ENCODE measurements around the gene DNAJC1. TPM values are rescaled to one million over a fixed set of nuclear protein-coding genes. Genes with fewer than 3 reads are reported as not detected.

DNAJC1 gene
- total RNA-seq = 40.0 TPM

- H3K27ac ChIP-seq = peak within 1 kb of the TSS; percentile 93
- H3K27me3 ChIP-seq = no peaks in the 10 kb centered on the region
- no peaks in the 10 kb centered on the region for H3K9me3 ChIP-seq
- peaks cover 23% of the 10 kb centered on the region for H3K4me1 ChIP-seq
- no peaks in the 10 kb centered on the region for H3K36me3 ChIP-seq
- DNase-seq (ENCODE audit: extremely low spot score in 2 of 2) = peak in 1 of 2 donors; percentile 97
- intact Hi-C loops (cut with DNase I) = loop anchor here (1.0 to 10.0 kb wide), 3 partner anchors 313 to 434 kb away; partner anchors contain the start of genes COMMD3 and SPAG6
- peak within 1 kb of the TSS; percentile 63 to 85 for H3K4me3 ChIP-seq
- peak; percentile 67 to 92 for TF ChIP-seq POLR2AphosphoS5 (IDR thresholded peaks at IDR 0.05; ENCODE audit: insufficient read depth in 1 of 2, low read depth in 1 of 2)
- no peak for TF ChIP-seq CTCF (IDR thresholded peaks at IDR 0.05)
- peak in 1 of 2 donors; percentile 88 for TF ChIP-seq POLR2A (IDR thresholded peaks at IDR 0.05)
Measured at GRCh38 chr10:22003177-22003963, at the start of gene DNAJC1. Gene DNAJC1, minus strand, starts transcription at chr10:22003730. Its CDS starts 296 bp downstream, at chr10:22003434.

GRCh38 chr10:22053048-22053447 is 49.5 kb upstream of the DNAJC1 start:
- no peak overlapping the region for H3K27ac ChIP-seq
- no peak for DNase-seq (ENCODE audit: extremely low spot score in 2 of 2)
- H3K36me3 ChIP-seq = no peaks in the 10 kb centered on the region
- H3K27me3 ChIP-seq = no peaks in the 10 kb centered on the region
- no peak overlapping the region for H3K4me3 ChIP-seq
- intact Hi-C loops (cut with DNase I) = no loop called here
- H3K4me1 ChIP-seq = no peaks in the 10 kb centered on the region
- no peaks in the 10 kb centered on the region for H3K9me3 ChIP-seq
- TF ChIP-seq CTCF (IDR thresholded peaks at IDR 0.05) = no peak
- TF ChIP-seq POLR2A (IDR thresholded peaks at IDR 0.05) = no peak
- TF ChIP-seq POLR2AphosphoS5 (IDR thresholded peaks at IDR 0.05; ENCODE audit: insufficient read depth in 1 of 2, low read depth in 1 of 2) = no peak

- DNase-seq (ENCODE audit: extremely low spot score in 2 of 2) = no peak
- Histone ChIP-seq H3K36me3 (no peaks in the 10 kb centered on the region), H3K9me3 (no peaks in the 10 kb centered on the region), H3K27me3 (no peaks in the 10 kb centered on the region), H3K4me1 (no peaks in the 10 kb centered on the region), H3K27ac (no peak overlapping the region), H3K4me3 (no peak overlapping the region)
- intact Hi-C loops (cut with DNase I) = no loop called here
- TF ChIP-seq CTCF (IDR thresholded peaks at IDR 0.05) (no peak), POLR2AphosphoS5 (IDR thresholded peaks at IDR 0.05; ENCODE audit: insufficient read depth in 1 of 2, low read depth in 1 of 2) (no peak), POLR2A (IDR thresholded peaks at IDR 0.05) (no peak)
Measured at GRCh38 chr10:22049635-22050034, 46.1 kb upstream of the DNAJC1 start.

- TF ChIP-seq POLR2A (IDR thresholded peaks at IDR 0.05) = no peak
- TF ChIP-seq CTCF (IDR thresholded peaks at IDR 0.05) = no peak
- TF ChIP-seq POLR2AphosphoS5 (IDR thresholded peaks at IDR 0.05; ENCODE audit: insufficient read depth in 1 of 2, low read depth in 1 of 2) = no peak
- no peak overlapping the region for H3K27ac ChIP-seq
- intact Hi-C loops (cut with DNase I) = no loop called here
Measured at GRCh38 chr10:22047812-22048211, 44.3 kb upstream of the DNAJC1 start.

GRCh38 chr10:22043327-22043633 is 39.8 kb upstream of the DNAJC1 start:
- no peak for TF ChIP-seq POLR2A (IDR thresholded peaks at IDR 0.05)
- TF ChIP-seq POLR2AphosphoS5 (IDR thresholded peaks at IDR 0.05; ENCODE audit: insufficient read depth in 1 of 2, low read depth in 1 of 2) = no peak
- TF ChIP-seq CTCF (IDR thresholded peaks at IDR 0.05) = no peak
- H3K27ac ChIP-seq = no peak overlapping the region
- no peak for DNase-seq (ENCODE audit: extremely low spot score in 2 of 2)
- H3K36me3 ChIP-seq = no peaks in the 10 kb centered on the region
- no peaks in the 10 kb centered on the region for H3K9me3 ChIP-seq
- intact Hi-C loops (cut with DNase I) = no loop called here
- H3K27me3 ChIP-seq = no peaks in the 10 kb centered on the region
- H3K4me3 ChIP-seq = no peak overlapping the region
- H3K4me1 ChIP-seq = no peaks in the 10 kb centered on the region

More at GRCh38 chr10:22047812-22048211, 44.3 kb upstream of the DNAJC1 start:
- Histone ChIP-seq H3K36me3 (no peaks in the 10 kb centered on the region), H3K9me3 (no peaks in the 10 kb centered on the region), H3K27me3 (no peaks in the 10 kb centered on the region), H3K4me1 (no peaks in the 10 kb centered on the region), H3K4me3 (no peak overlapping the region)
- no peak for DNase-seq (ENCODE audit: extremely low spot score in 2 of 2)

All from vagina (tissue), 2 donors.